Kidney (tissue), 14 donors: Measurements from ENCODE around the gene CADM3. TPM values are rescaled to one million over a fixed set of nuclear protein-coding genes. Genes with fewer than 3 reads are reported as not detected.

ENCODE experiments used
- DNase-seq, 5 donors: peaks; one replicate each; pipeline ENCODE4 v3.0.0-alpha.2; 2013 to 2020
- FAIRE-seq: peaks from 2 replicates; lab custom pipeline; 2012; peaks lifted over from hg19 to GRCh38; lab: Jason Lieb, UNC
- H3K27ac ChIP-seq, 2 donors: one replicate each; pipeline ENCODE4 v1.7.0; 2013; ENCODE audit warnings: low read depth in 2 of 2, low read length in 2 of 2, inconsistent platforms in 1 of 2
- H3K27me3 ChIP-seq: one replicate; pipeline ENCODE4 v1.7.1; 2013; ENCODE audit warnings: low read length, inconsistent platforms; ENCODE audit not compliant: control insufficient read depth, insufficient read depth
- H3K36me3 ChIP-seq, 3 donors: one replicate each; pipeline versions ENCODE4 v1.7.0 to v1.7.1; 2013; ENCODE audit warnings: low read length in 3 of 3, control low read depth in 1 of 3, inconsistent platforms in 1 of 3; ENCODE audit not compliant: insufficient read depth in 3 of 3, control insufficient read depth in 2 of 3
- H3K4me1 ChIP-seq, 3 donors: one replicate each; pipeline versions ENCODE4 v1.7.0 to v1.7.1; 2013; ENCODE audit warnings: low read length in 3 of 3, inconsistent platforms in 1 of 3, low read depth in 1 of 3; ENCODE audit not compliant: control insufficient read depth in 2 of 3, insufficient read depth in 2 of 3
- H3K4me3 ChIP-seq, 3 donors: one replicate each; pipeline versions ENCODE4 v1.7.0 to v1.8.1; 2013; ENCODE audit warnings: low read length in 3 of 3, control low read depth in 1 of 3, inconsistent platforms in 1 of 3
- H3K9ac ChIP-seq, 3 donors: one replicate each; pipeline versions ENCODE4 v1.7.0 to v1.7.1; 2013; ENCODE audit warnings: low read length in 3 of 3, control low read depth in 1 of 3, inconsistent platforms in 1 of 3
- H3K9me3 ChIP-seq, 3 donors: one replicate each; pipeline versions ENCODE4 v1.7.0 to v1.7.1; 2013; ENCODE audit warnings: low read length in 3 of 3, control low read depth in 1 of 3, inconsistent platforms in 1 of 3; ENCODE audit not compliant: control insufficient read depth in 2 of 3, insufficient read depth in 1 of 3
- CTCF ChIP-seq: IDR thresholded peaks from 3 replicates; pipeline ENCODE4 v1.5.1; 2012; ENCODE audit warnings: mild to moderate bottlenecking, moderate library complexity, borderline replicate concordance; ENCODE audit not compliant: insufficient read depth; ENCODE audit errors: extremely low read depth
- intact Hi-C: fragments of 100-400 bp; cut with DNase I; formaldehyde crosslinking; loops from one replicate; pipeline ENCODE4 v1.11.1; 2022
- polyA plus RNA-seq: library from polyadenylated mRNA; stranded (reverse); fragments of 350-450 nt; fragmentation: Illumina TruSeq; extraction: RNeasy Lipid Tissue Mini Kit (QIAGEN cat#74804); gene quantifications from one replicate; pipeline ENCODE4 v1.2.3, GENCODE V29; 2014; ENCODE audit warnings: low read depth, low replicate concordance; ENCODE audit not compliant: insufficient read depth
- total RNA-seq: library from RNA; stranded (reverse); fragmentation: NEBNext Ultra II Directional; extraction: Animal tissue kit (Norgen Biotek cat#: 25700); gene quantifications from one replicate; pipeline ENCODE4 v1.2.1, GENCODE V29; 2021
- donor health status: control.
- donor health status: control.
- donor health status: control.
- donor health status: control.
- donor health status: control.
- donor health status: DM: yes; HTN: yes; CAD: no.
- donor health status: Normal renal cell carcinoma (clear cell type).

CADM3 gene
- total and polyA plus RNA-seq, 2 donors from 2014 or later: 0.56 to 25.8 TPM

- no peak overlapping the region for H3K9ac ChIP-seq
- H3K27ac ChIP-seq: no peak overlapping the region
- H3K27me3 ChIP-seq: peaks cover 3% of the 10 kb centered on the region
- no peaks in the 10 kb centered on the region for H3K36me3 ChIP-seq
- TF ChIP-seq CTCF: no peak
- intact Hi-C loops: no loop called here
- FAIRE-seq (no peak), DNase-seq (peak in 3 of 5 donors; percentile 25 to 50 (median 47))
- H3K9me3 ChIP-seq: no peaks in the 10 kb centered on the region
- H3K4me1 ChIP-seq: no peaks in the 10 kb centered on the region
- no peak overlapping the region for H3K4me3 ChIP-seq
These were observed 36.9 kb downstream of the CADM3 start for GRCh38 chr1:159208175-159208825.

GRCh38 chr1:159209061-159209460 is 37.6 kb downstream of the CADM3 start:
- H3K9ac ChIP-seq: no peak overlapping the region
- TF ChIP-seq CTCF: no peak
- H3K27ac ChIP-seq: no peak overlapping the region
- intact Hi-C loops: no loop called here
- DNase-seq: no peak
- H3K36me3 ChIP-seq: no peaks in the 10 kb centered on the region
- no peak overlapping the region for H3K4me3 ChIP-seq
- H3K27me3 ChIP-seq: peaks cover 3% of the 10 kb centered on the region
- no peaks in the 10 kb centered on the region for H3K4me1 ChIP-seq
- no peaks in the 10 kb centered on the region for H3K9me3 ChIP-seq
- FAIRE-seq: no peak

GRCh38 chr1:159211331-159212136 is 40.1 kb downstream of the CADM3 start:
- FAIRE-seq (no peak), DNase-seq (peak in 4 of 5 donors; percentile 18 to 68 (median 46))
- H3K27me3 ChIP-seq: peaks cover 3% of the 10 kb centered on the region

More at GRCh38 chr1:159211331-159212136, 40.1 kb downstream of the CADM3 start:
- intact Hi-C loops: no loop called here
- no peaks in the 10 kb centered on the region for H3K4me1 ChIP-seq
- H3K9me3 ChIP-seq: no peaks in the 10 kb centered on the region
- TF ChIP-seq CTCF: peak; percentile 74
- H3K27ac ChIP-seq: no peak overlapping the region
- no peaks in the 10 kb centered on the region for H3K36me3 ChIP-seq
- H3K4me3 ChIP-seq: no peak overlapping the region
- H3K9ac ChIP-seq: no peak overlapping the region
